HCT116 (cell line): ENCODE measurements around the gene CSTF2T. TPM values are rescaled to one million over a fixed set of nuclear protein-coding genes. Genes with fewer than 3 reads are reported as not detected.

Experiments used
- ATAC-seq: fragments of 200-7000 bp; cut with Tn5 transposase; 2 replicates; pipeline ENCODE4 v1.9.1; 2020; ENCODE audit warnings: mild to moderate bottlenecking, moderate library complexity
- BruUV-seq: library from RNA; stranded (reverse); fragments of 400-500 nt; replicated peaks from 2 replicates; lab custom pipeline; 2021; lab: Mats Ljungman, UMichigan
- CTCF ChIA-PET: fragments of 300-600 bp; sonication (Branson Sonifier 250); formaldehyde crosslinking; loops from one replicate; lab custom pipeline; 2021; ENCODE audit warnings: antibody characterized with exemption; lab: Charles Lee
- POLR2A ChIA-PET: fragments of 300-600, 350-600 bp; sonication (Branson Sonifier 250); formaldehyde crosslinking; loops from one replicate; lab custom pipeline; 2021; ENCODE audit warnings: antibody characterized with exemption; lab: Charles Lee
- RAD21 ChIA-PET, 2 experiments: fragments of 300-600 bp; sonication (Branson Sonifier 250); formaldehyde crosslinking; loops; one replicate each; lab custom pipeline; 2023; ENCODE audit warnings: low total read pairs in 2 of 2; ENCODE audit not compliant: uncharacterized antibody in 2 of 2, unreplicated experiment in 2 of 2, low non-redundant PET in 1 of 2; lab: Charles Lee
- DNase-seq: peaks from one replicate; pipeline ENCODE4 v3.0.0-alpha.2; 2010; ENCODE audit warnings: low read depth, low spot score
- H2AFZ ChIP-seq: fragments of 200-600 bp; shearing (Covaris generic), sonication (generic); 2 replicates; pipeline ENCODE4 v1.6.1; 2017; ENCODE audit warnings: low read depth, mixed run types, mixed read lengths, antibody characterized with exemption, low read length; ENCODE audit not compliant: poor library complexity, severe bottlenecking
- H3K27ac ChIP-seq: 2 replicates; pipeline ENCODE4 v1.5.1; 2012; ENCODE audit warnings: low read depth, low read length
- H3K27me3 ChIP-seq: fragments of 200-600 bp; sonication (generic); 2 replicates; pipeline ENCODE4 v1.6.1; 2016; ENCODE audit warnings: mixed run types, low read length, mixed read lengths; ENCODE audit not compliant: insufficient read depth
- H3K36me3 ChIP-seq, 2 experiments: fragments of 200-500 bp in 1 of 2; fragments of 200-600 bp in 1 of 2; sonication (Bioruptor generic) in 1 of 2; sonication (generic) in 1 of 2; 2 replicates each; pipeline versions ENCODE4 v1.5.1 to v1.6.1; 2014 to 2016; ENCODE audit warnings: low read length in 2 of 2, inconsistent platforms in 1 of 2, mixed read lengths in 1 of 2, mixed run types in 1 of 2; ENCODE audit not compliant: insufficient read depth in 2 of 2, control insufficient read depth in 1 of 2
- H3K4me1 ChIP-seq, 2 experiments: fragments of 200-600 bp in 1 of 2; sonication (generic) in 1 of 2; 2 replicates each; pipeline versions ENCODE4 v1.5.1 to v1.6.1; 2012 to 2017; ENCODE audit warnings: low read length in 2 of 2, inconsistent platforms in 1 of 2, mild to moderate bottlenecking in 1 of 2, mixed read lengths in 1 of 2, mixed run types in 1 of 2, moderate library complexity in 1 of 2; ENCODE audit not compliant: insufficient read depth in 2 of 2, control insufficient read depth in 1 of 2
- H3K4me2 ChIP-seq: fragments of 200-600 bp; sonication (generic); 2 replicates; pipeline ENCODE4 v1.6.1; 2017; ENCODE audit warnings: mixed run types, low read length, mixed read lengths
- H3K4me3 ChIP-seq, 2 experiments: fragments of 200-600 bp in 1 of 2; sonication (generic) in 1 of 2; replicated peaks in 1 of 2; 2 replicates each; pipeline ENCODE4 v1.5.1; 2011 to 2016; ENCODE audit warnings: low read length in 2 of 2, control low read depth in 1 of 2, low read depth in 1 of 2, mild to moderate bottlenecking in 1 of 2, mixed read lengths in 1 of 2, mixed run types in 1 of 2
- H3K79me2 ChIP-seq: fragments of 200-600 bp; sonication (generic); 2 replicates; pipeline ENCODE4 v1.6.1; 2017; ENCODE audit warnings: mild to moderate bottlenecking, mixed run types, low read length, moderate library complexity, mixed read lengths; ENCODE audit not compliant: insufficient read depth
- H3K9ac ChIP-seq: fragments of 200-600 bp; sonication (generic); 2 replicates; pipeline ENCODE4 v1.6.1; 2016; ENCODE audit warnings: low read length, mixed read lengths
- H3K9me2 ChIP-seq: fragments of 200-600 bp; sonication (generic), shearing (Covaris generic); 2 replicates; pipeline ENCODE4 v1.6.1; 2017; ENCODE audit warnings: mixed run types, mild to moderate bottlenecking, moderate library complexity; ENCODE audit not compliant: insufficient read depth
- H3K9me3 ChIP-seq, 2 experiments: fragments of 200-500 bp in 1 of 2; fragments of 200-600 bp in 1 of 2; sonication (Bioruptor generic) in 1 of 2; sonication (generic) in 1 of 2; 2 replicates each; pipeline ENCODE4 v1.6.1; 2014 to 2017; ENCODE audit warnings: low read length in 2 of 2, mixed read lengths in 2 of 2, inconsistent platforms in 1 of 2, low read depth in 1 of 2, mild to moderate bottlenecking in 1 of 2, mixed run types in 1 of 2, moderate library complexity in 1 of 2; ENCODE audit not compliant: control insufficient read depth in 1 of 2, insufficient read depth in 1 of 2
- H4K20me1 ChIP-seq: fragments of 200-600 bp; sonication (generic), shearing (Covaris generic); 2 replicates; pipeline ENCODE4 v1.6.1; 2017; ENCODE audit warnings: mixed run types, mild to moderate bottlenecking, moderate library complexity; ENCODE audit not compliant: insufficient read depth
- CBX3 ChIP-seq: IDR thresholded peaks from 2 replicates; pipeline ENCODE4 v1.6.1; 2012; ENCODE audit warnings: low read depth
- CEBPB ChIP-seq: IDR thresholded peaks from 2 replicates; pipeline ENCODE4 v1.6.1; 2012; ENCODE audit warnings: low read depth
- CTCF ChIP-seq, 3 experiments: fragments of 200-600 bp in 1 of 3; sonication (generic) in 1 of 3; IDR thresholded peaks in 2 of 3; conservative IDR thresholded peaks in 1 of 3; 2 replicates each; pipeline ENCODE4 v1.5.1; 2012 to 2017; ENCODE audit warnings: low read depth in 2 of 3, low read length in 2 of 3, antibody characterized with exemption in 1 of 3, borderline replicate concordance in 1 of 3, control low read depth in 1 of 3, mild to moderate bottlenecking in 1 of 3, mixed read lengths in 1 of 3, mixed run types in 1 of 3, moderate library complexity in 1 of 3; ENCODE audit not compliant: insufficient read depth in 1 of 3
- ELF1 ChIP-seq: IDR thresholded peaks from 2 replicates; pipeline ENCODE4 v1.6.1; 2012; ENCODE audit warnings: low read depth, borderline replicate concordance
- EZH2 ChIP-seq: fragments of 200-600 bp; sonication (generic); IDR thresholded peaks from 2 replicates; pipeline ENCODE4 v1.6.1; 2017; ENCODE audit warnings: antibody characterized with exemption, mixed run types
- EZH2phosphoT487 ChIP-seq: fragments of 200-600 bp; IDR thresholded peaks from 2 replicates; pipeline ENCODE4 v1.6.1; 2018; ENCODE audit warnings: antibody characterized with exemption, borderline replicate concordance
- RAD21 ChIP-seq: IDR thresholded peaks from 2 replicates; pipeline ENCODE4 v1.6.1; 2012; ENCODE audit warnings: low read depth, mild to moderate bottlenecking
- ZBTB33 ChIP-seq: IDR thresholded peaks from 2 replicates; pipeline ENCODE4 v1.6.1; 2011; ENCODE audit warnings: mild to moderate bottlenecking, low read length, moderate library complexity; ENCODE audit not compliant: insufficient replicate concordance; ENCODE audit errors: extremely low read depth
- ZFX ChIP-seq: fragments of 450-650 bp; IDR thresholded peaks from 2 replicates; pipeline ENCODE4 v1.6.1; 2017
- ZNF274 ChIP-seq: fragments of 200-500 bp; sonication (Bioruptor generic); IDR thresholded peaks from 2 replicates; pipeline ENCODE4 v1.6.1; 2014; ENCODE audit warnings: mild to moderate bottlenecking, low read depth, low read length, inconsistent platforms
- intact Hi-C: fragments of 100-400 bp; cut with micrococcal nuclease; formaldehyde crosslinking; loops from 2 replicates; pipeline ENCODE4 v1.10.0; 2022
- total RNA-seq: library from RNA; stranded (reverse); gene quantifications from one replicate; pipeline ENCODE4 v1.2.1, GENCODE V29; 2021; ENCODE audit not compliant: unreplicated experiment

CSTF2T gene
- total RNA-seq, 1 experiment from 2014 or later, result 18.5 TPM

GRCh38 chr10:51663086-51663485 lies 36.3 kb downstream of the CSTF2T start:
- no peaks in the 10 kb centered on the region for H3K9me2 ChIP-seq
- H3K27ac ChIP-seq, result no peak overlapping the region
- TF ChIP-seq EZH2phosphoT487 (no peak), RAD21 (no peak), ZFX (no peak), ZNF274 (no peak), CTCF (IDR thresholded peaks at IDR 0.05 in 2 of 3, conservative IDR thresholded peaks at IDR 0.05 in 1 of 3; ENCODE audit: borderline replicate concordance in 1 of 3, insufficient read depth in 1 of 3, low read depth in 2 of 3, low read length in 2 of 3) (no peak), CEBPB (no peak), EZH2 (no peak), ELF1 (no peak), CBX3 (no peak), ZBTB33 (no peak)
- no peak overlapping the region for H3K9ac ChIP-seq
- no peaks in the 10 kb centered on the region for H3K36me3 ChIP-seq
- H3K4me1 ChIP-seq, result no peaks in the 10 kb centered on the region
- POLR2A ChIA-PET, result no interaction called here
- RAD21 ChIA-PET, result no interaction called here
- intact Hi-C loops, result no loop called here
- H3K9me3 ChIP-seq, result no peaks in the 10 kb centered on the region
- no peaks in the 10 kb centered on the region for H4K20me1 ChIP-seq
- peaks cover 5% of the 10 kb centered on the region; the same call in 1 of the 2 replicates for H3K27me3 ChIP-seq
- no peak for DNase-seq
- no peaks in the 10 kb centered on the region for H3K79me2 ChIP-seq
- CTCF ChIA-PET, result no interaction called here
- no peak overlapping the region for H3K4me3 ChIP-seq
- BruUV-seq, result no TSS peak
- H3K4me2 ChIP-seq, result no peak overlapping the region
- ATAC-seq, result no peak
- H2AFZ ChIP-seq, result no peak overlapping the region
